Rectal smooth muscle tissue (tissue), 1 donor: Measurements from ENCODE around the gene TMEM181.
"Not testable (repeated sequence)": the region's sequence is repeated elsewhere in the genome, so short reads cannot be mapped to it uniquely, and the experiment has no call there.

Experiments used
- H3K27ac ChIP-seq: one replicate; pipeline ENCODE4 v1.7.0; 2013; ENCODE audit warnings: low read depth, low read length, inconsistent platforms
- H3K27me3 ChIP-seq: one replicate; pipeline ENCODE4 v1.7.0; 2013; ENCODE audit warnings: low read length; ENCODE audit not compliant: control insufficient read depth, insufficient read depth
- H3K36me3 ChIP-seq: one replicate; pipeline ENCODE4 v1.7.0; 2013; ENCODE audit warnings: low read length; ENCODE audit not compliant: control insufficient read depth, insufficient read depth
- H3K4me1 ChIP-seq: one replicate; pipeline ENCODE4 v1.7.0; 2013; ENCODE audit warnings: low read length; ENCODE audit not compliant: control insufficient read depth, insufficient read depth
- H3K4me3 ChIP-seq: one replicate; pipeline ENCODE4 v1.7.0; 2013; ENCODE audit warnings: low read length
- H3K9ac ChIP-seq: one replicate; pipeline ENCODE4 v1.7.0; 2013; ENCODE audit warnings: low read length

Gene TMEM181

DNA sequence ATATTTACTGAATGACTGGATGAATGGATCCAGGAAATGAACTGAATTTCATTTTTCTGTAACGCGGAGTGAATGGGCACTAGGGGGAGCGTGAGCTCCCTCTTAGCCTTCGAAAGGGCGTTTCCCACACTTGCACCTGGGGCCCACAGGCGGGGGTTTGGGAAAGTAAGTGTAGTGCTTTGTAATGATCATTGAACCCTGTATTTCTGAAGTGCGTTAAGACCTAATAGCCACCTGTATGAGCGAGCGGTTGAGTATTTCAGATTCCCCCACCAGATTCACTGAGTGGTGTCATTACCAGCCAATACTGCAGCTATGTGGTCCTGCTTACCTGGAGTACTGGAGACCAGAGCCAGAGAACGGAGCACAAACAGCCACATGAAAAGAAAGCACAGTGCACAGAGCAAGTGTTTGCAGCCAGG is 100.5 kb downstream of the TMEM181 start:
- H3K9ac ChIP-seq = no peak overlapping the region
- no peaks in the 10 kb centered on the region for H3K4me1 ChIP-seq
- no peak overlapping the region for H3K4me3 ChIP-seq
- no peak overlapping the region for H3K27ac ChIP-seq
- H3K36me3 ChIP-seq = no peaks in the 10 kb centered on the region
- H3K27me3 ChIP-seq = no peaks in the 10 kb centered on the region

DNA sequence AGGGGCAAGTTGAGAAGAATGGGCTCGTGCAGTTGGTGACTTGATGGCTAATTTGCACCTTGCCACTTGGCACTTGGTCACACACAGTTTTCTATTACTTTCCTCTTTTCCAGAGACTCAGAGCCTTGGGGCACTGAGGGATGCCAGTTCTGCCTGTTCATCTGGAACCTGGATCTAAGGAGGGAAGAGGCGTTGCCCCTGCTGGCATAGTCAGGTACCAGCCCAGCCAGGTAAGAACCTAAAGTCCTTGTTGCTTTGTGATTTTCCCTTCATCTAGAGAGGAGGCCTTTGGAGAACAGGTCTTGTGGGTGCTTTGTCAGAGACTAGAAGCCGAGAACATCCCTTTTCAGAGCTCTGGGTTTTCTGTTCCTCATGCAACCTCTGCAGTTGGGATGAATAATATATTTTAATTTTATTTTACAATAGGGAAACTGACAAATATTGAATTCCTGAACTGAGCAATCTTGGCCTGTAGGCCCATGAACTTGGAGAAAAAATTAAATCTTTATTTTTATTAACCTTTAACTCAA is 101.3 kb downstream of the TMEM181 start:
- H3K27ac ChIP-seq = no peak overlapping the region

DNA sequence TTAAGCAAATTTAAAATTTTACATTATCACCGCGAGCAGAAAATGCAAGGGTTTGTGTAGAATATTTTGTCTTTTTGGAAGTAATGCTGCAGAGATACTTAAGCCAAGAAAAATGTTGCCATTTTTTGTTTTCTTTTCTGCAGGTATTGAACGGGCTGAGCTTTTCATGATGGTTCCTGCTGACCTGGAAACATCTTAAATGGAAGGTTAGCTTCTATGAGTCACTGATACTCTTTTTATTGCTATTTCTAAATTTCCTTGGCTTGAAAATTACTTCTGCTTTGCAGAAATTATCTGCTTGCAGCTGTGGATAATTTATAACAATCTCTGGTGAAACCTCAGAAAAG is 102.7 kb downstream of the TMEM181 start:
- H3K27me3 ChIP-seq = no peaks in the 10 kb centered on the region
- no peak overlapping the region for H3K9ac ChIP-seq
- H3K4me1 ChIP-seq = no peaks in the 10 kb centered on the region

More for the DNA sequence above, 101.3 kb downstream of the TMEM181 start:
- Histone ChIP-seq H3K4me3 (no peak overlapping the region), H3K36me3 (no peaks in the 10 kb centered on the region), H3K9ac (no peak overlapping the region), H3K27me3 (no peaks in the 10 kb centered on the region), H3K4me1 (no peaks in the 10 kb centered on the region)

DNA sequence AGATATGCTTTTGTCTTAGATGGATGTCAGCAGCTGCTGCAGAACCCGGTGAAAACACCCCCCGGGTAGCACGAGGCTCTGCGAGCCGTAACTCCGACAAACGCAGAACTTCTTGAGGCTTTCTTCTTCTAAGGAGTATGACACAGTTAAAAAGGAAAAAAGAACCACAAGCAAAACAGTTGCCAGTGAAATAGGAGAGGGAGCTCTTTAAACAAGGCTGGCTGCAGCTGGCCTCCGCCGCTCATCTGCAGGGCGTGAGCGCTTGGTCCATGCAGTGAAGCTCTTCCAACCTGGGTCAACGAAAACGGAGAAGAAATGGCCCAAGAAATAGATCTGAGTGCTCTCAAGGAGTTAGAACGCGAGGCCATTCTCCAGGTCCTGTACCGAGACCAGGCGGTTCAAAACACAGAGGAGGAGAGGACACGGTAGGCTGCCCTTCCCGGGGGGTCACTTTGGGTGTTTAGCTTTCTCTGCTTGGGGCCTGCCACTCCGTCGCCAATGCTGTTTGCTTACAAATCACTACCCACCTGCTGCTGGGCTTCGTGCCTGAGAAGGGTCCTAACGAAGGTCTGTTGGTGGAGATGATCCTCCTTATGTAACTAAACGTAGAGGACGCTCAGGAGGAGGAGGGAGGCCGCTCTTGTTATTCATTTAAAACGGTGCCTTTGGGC is 103.2 kb downstream of the TMEM181 start:
- Histone ChIP-seq H3K9ac (no peak overlapping the region), H3K36me3 (no peaks in the 10 kb centered on the region), H3K27me3 (no peaks in the 10 kb centered on the region), H3K4me1 (no peaks in the 10 kb centered on the region), H3K4me3 (peak overlapping the region; percentile 45), H3K27ac (peak overlapping the region; percentile 27)

More for the DNA sequence above, 102.7 kb downstream of the TMEM181 start:
- peak overlapping the region; percentile 45 for H3K4me3 ChIP-seq
- no peak overlapping the region for H3K27ac ChIP-seq
- H3K36me3 ChIP-seq = no peaks in the 10 kb centered on the region

DNA sequence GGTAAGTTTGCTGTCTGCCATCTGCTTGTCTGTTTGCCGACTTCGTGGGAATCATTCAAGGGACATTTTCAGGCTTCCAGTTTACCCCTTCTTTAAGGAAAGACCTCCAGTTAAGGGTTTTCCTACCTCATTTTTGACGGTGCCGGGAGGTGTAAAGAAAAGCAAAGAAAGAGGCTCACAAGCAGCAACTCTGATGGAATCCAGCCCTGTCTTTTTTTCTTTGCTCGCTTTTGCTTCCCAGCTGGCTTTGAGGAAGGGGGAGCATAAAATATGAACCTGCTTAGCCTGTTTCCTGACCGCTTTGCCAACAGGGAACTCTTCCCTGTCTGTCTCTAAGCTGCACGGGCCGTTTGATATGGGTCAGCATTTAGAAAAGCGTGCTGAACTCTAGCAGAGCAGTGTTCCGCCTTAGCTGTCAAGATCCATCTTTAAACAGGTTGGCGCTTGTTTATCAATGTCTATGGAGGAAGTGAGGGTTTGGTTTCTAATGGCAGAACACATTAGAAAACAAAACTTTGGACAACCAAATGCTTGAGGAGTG is 103.8 kb downstream of the TMEM181 start:
- no peaks in the 10 kb centered on the region for H3K36me3 ChIP-seq
- H3K4me3 ChIP-seq = peak overlapping the region; percentile 45
- peak overlapping the region; percentile 27 for H3K27ac ChIP-seq
- H3K27me3 ChIP-seq = no peaks in the 10 kb centered on the region
- H3K9ac ChIP-seq = no peak overlapping the region
- peaks cover 3% of the 10 kb centered on the region for H3K4me1 ChIP-seq

DNA sequence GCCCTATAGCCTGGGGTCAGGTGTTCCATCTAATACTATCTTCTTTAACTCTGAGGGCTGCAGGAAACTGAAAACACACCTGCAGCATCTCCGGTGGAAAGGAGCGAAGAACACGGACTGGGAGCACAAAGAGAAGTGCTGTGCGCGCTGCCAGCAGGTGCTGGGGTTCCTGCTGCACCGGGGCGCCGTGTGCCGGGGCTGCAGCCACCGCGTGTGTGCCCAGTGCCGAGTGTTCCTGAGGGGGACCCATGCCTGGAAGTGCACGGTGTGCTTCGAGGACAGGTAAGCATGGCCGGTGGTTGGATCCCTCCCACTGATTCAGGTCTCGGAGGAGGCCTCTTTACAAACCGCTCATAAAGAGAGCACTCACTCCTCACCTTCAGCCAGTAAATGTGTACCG is 105.4 kb downstream of the TMEM181 start:
- Histone ChIP-seq H3K4me3 (no peak overlapping the region), H3K36me3 (no peaks in the 10 kb centered on the region), H3K27ac (no peak overlapping the region), H3K4me1 (peaks cover 3% of the 10 kb centered on the region), H3K9ac (no peak overlapping the region), H3K27me3 (no peaks in the 10 kb centered on the region)

DNA sequence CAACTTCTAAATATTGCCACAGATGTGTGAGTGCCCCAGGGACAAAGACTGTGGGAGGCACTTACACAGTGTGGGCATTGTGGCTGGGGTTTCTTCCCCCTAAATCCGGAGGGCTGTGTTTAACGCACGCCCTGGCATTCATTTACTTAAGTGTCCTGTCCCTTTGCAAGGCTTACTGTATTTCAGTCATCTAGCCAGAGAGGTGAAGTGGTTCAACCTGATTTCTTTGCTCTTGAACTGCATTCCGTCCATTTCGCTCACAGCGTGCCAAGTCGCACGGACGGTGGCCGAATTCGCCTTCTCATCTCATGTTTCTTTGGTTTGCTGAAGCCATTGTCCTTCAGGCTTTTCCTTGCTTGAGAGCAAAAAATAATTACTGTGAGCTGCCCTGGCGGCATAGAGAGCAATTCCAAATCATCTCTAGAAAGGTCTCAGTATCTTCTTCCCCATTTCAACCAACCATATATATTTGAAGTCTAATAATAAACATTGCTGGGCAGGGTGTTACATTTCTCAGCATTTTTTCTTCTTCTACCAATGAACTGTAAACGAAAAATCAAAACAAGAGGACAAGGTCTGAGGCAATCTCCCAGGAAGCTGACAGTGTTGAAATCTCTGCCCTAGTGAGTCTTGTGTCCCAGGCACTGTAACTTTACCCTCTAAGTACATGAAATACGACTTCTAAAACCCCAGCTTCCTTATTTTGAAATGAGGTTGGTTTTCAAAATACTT is 106.9 kb downstream of the TMEM181 start:
- no peak overlapping the region for H3K9ac ChIP-seq
- no peaks in the 10 kb centered on the region for H3K36me3 ChIP-seq
- no peak overlapping the region for H3K4me3 ChIP-seq
- no peaks in the 10 kb centered on the region for H3K27me3 ChIP-seq
- H3K27ac ChIP-seq = no peak overlapping the region
- peaks cover 3% of the 10 kb centered on the region for H3K4me1 ChIP-seq

DNA sequence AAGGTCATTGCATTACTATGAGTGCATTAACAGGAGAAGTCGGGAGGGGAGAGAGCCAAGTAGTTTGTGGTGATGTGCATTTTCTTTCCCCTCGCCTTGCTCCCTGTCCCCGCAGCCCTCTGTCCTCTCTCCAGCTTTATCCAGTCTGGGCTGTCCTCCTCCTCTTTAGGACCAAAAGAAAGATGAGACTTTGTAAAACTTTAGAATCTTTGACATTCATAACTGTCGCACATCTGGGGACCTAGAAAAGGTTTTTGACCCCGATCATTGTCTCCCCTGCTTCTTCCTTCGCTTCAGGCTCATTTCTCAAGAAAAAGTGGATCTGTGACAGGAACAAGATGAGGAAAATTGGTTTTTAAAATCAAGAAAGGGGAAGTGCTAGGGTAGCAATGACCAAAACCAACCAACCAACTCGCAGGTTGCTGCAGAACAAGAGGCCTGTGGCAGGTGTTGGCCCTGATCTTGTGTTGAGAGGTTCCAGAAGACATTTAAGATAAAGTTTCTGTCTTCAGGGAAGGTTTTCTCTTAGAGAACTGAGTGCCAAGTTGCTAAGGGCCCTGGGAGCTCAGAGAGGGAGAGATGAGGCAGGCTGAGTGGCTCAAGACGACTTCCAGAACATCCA is 107.6 kb downstream of the TMEM181 start:
- Histone ChIP-seq H3K27ac (no peak overlapping the region), H3K4me1 (peaks cover 3% of the 10 kb centered on the region)

DNA sequence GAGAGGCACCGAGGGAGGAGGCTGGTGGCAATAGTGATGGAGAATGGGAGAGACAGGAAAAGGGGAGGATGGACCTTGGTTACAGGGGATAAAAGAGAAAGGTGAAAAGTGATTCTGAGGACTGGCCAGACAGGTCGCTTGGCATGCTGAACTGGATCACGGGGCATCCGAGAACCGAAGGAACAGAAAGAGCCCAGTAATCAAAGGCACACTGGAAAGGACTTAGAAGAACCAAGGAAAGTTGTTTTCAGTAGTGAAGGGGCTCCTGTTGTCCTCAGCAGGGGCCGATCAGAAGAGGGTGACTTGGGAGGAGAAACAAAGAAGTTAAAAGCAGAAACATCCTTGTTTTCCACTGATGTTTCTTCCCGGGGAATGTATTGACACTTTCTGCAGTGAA is 108.8 kb downstream of the TMEM181 start:
- H3K27ac ChIP-seq = no peak overlapping the region
- no peaks in the 10 kb centered on the region for H3K36me3 ChIP-seq
- H3K4me1 ChIP-seq = peaks cover 3% of the 10 kb centered on the region

More for the DNA sequence above, 107.6 kb downstream of the TMEM181 start:
- Histone ChIP-seq H3K9ac (no peak overlapping the region), H3K36me3 (no peaks in the 10 kb centered on the region), H3K4me3 (no peak overlapping the region), H3K27me3 (no peaks in the 10 kb centered on the region)

DNA sequence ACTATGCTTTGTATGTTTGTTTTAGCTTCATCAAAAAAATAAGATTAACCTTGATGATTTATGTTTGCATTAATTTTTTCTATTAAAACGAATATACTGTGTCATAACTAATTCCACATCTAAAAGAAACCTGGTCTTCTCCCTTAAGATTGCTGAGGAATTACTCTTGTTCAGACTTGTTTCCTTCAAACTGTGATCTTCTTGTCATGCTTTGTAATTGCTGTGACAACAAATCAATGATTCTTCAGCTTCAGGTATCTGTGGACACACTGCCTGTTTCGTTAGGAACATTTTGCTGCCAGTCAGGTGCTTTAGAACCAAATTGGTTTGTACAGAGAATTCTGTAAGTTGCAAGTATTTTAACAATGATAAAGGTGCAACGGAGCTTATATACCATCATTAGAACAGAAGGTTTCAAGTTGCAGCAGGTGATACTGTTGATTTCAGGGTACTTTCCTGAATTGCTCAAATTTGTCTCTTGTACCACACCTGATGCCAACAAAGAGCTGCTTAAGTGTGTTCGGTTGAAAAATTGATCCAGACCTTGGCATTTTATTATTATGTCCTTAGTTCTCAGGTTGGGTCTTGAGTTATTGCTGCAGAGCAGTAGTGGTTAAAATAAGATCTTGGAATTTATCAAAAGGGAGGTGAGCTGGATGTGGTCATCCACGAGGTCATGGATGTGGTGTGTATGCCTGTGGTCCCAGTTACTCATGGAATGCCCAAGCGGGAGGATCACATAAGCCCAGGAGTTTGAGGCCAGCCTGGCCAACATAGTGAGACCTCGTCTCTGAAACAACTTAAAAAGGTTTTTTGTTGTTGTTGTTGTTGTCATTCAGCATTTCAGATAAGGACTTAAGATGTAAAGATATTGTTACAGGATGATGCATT is 109.5 kb downstream of the TMEM181 start:
- no peaks in the 10 kb centered on the region for H3K27me3 ChIP-seq
- no peak overlapping the region for H3K27ac ChIP-seq
- H3K4me1 ChIP-seq = peaks cover 3% of the 10 kb centered on the region
- H3K36me3 ChIP-seq = no peaks in the 10 kb centered on the region
- H3K9ac ChIP-seq = no peak overlapping the region
- H3K4me3 ChIP-seq = no peak overlapping the region

More for the DNA sequence above, 108.8 kb downstream of the TMEM181 start:
- no peaks in the 10 kb centered on the region for H3K27me3 ChIP-seq
- H3K9ac ChIP-seq = no peak overlapping the region
- no peak overlapping the region for H3K4me3 ChIP-seq

DNA sequence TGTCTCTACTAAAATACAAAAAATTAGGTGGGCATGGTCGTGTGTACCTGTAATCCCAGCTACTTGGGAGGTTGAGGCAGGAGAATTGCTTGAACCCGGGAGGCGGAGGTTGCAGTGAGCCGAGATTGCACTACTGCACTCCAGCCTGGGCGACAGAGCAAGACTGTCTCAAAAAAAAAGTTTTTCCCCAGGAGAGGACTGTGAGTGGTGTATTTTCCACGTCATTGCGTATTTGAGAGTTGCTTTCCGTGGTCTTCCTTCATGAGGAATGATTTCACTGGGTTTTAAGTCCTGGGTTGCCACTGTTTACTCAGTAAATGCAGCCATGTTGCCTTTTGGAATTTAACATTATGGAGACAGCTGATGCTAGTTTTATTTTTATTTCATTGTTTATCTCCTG is 112.2 kb downstream of the TMEM181 start:
- H3K27me3 ChIP-seq, H3K4me3 ChIP-seq, H3K27ac ChIP-seq, H3K36me3 ChIP-seq, H3K9ac ChIP-seq, H3K4me1 ChIP-seq: not testable (repeated sequence)
